HUES48 (cell line): Measurements from ENCODE around the gene ZBTB7B.
A peak's percentile ranks its signal among the peaks of the same experiment; 100 is the strongest.

Experiments used
- H3K27ac ChIP-seq: one replicate; pipeline ENCODE4 v1.7.0; 2013; ENCODE audit warnings: low read depth, low read length, inconsistent platforms
- H3K27me3 ChIP-seq: 2 replicates; pipeline ENCODE4 v1.6.1; 2013; ENCODE audit warnings: mild to moderate bottlenecking, low read length; ENCODE audit not compliant: control insufficient read depth, insufficient read depth
- H3K36me3 ChIP-seq: 2 replicates; pipeline ENCODE4 v1.6.1; 2013; ENCODE audit warnings: low read length; ENCODE audit not compliant: control insufficient read depth, insufficient read depth
- H3K4me1 ChIP-seq: 2 replicates; pipeline ENCODE4 v1.6.1; 2013; ENCODE audit warnings: mild to moderate bottlenecking, low read length; ENCODE audit not compliant: control insufficient read depth, insufficient read depth
- H3K4me3 ChIP-seq: 2 replicates; pipeline ENCODE4 v1.5.1; 2013; ENCODE audit warnings: mild to moderate bottlenecking, low read depth, low read length
- H3K9ac ChIP-seq: 2 replicates; pipeline ENCODE4 v1.6.1; 2013; ENCODE audit warnings: mild to moderate bottlenecking, low read depth, low read length, moderate library complexity
- H3K9me3 ChIP-seq: 2 replicates; pipeline ENCODE4 v1.6.1; 2013; ENCODE audit warnings: low read length; ENCODE audit not compliant: control insufficient read depth, insufficient read depth

The ZBTB7B gene

GRCh38 chr1:154969860-154970452, 32.6 kb upstream of the ZBTB7B start:
- Histone ChIP-seq H3K4me3 (peak overlapping the region; percentile 74), H3K9ac (peak overlapping the region; percentile 54), H3K4me1 (peaks cover 22% of the 10 kb centered on the region), H3K27ac (peak overlapping the region; percentile 98), H3K27me3 (no peaks in the 10 kb centered on the region), H3K36me3 (peaks cover 36% of the 10 kb centered on the region), H3K9me3 (no peaks in the 10 kb centered on the region)

- peak within 1 kb of the TSS; percentile 54 for H3K9ac ChIP-seq
- peaks cover 22% of the 10 kb centered on the region for H3K4me1 ChIP-seq
- H3K27me3 ChIP-seq: no peaks in the 10 kb centered on the region
- H3K9me3 ChIP-seq: no peaks in the 10 kb centered on the region
- H3K27ac ChIP-seq: peak within 1 kb of the TSS; percentile 98
- peak within 1 kb of the TSS; percentile 74 for H3K4me3 ChIP-seq
- peaks cover 29% of the 10 kb centered on the region for H3K36me3 ChIP-seq
Measured at GRCh38 chr1:154970631-154971340, 31.8 kb upstream of the ZBTB7B start, which contains the start of gene SHC1. TSS of gene SHC1 (minus strand) at chr1:154970747. CDS start at chr1:154970526, 221 bp downstream.

- peaks cover 26% of the 10 kb centered on the region for H3K4me1 ChIP-seq
- peak overlapping the region; percentile 7; the same call in 1 of the 2 replicates for H3K9ac ChIP-seq
- H3K4me3 ChIP-seq: peak overlapping the region; percentile 74
- peaks cover 23% of the 10 kb centered on the region for H3K36me3 ChIP-seq
- H3K27me3 ChIP-seq: no peaks in the 10 kb centered on the region
- H3K9me3 ChIP-seq: no peaks in the 10 kb centered on the region
- H3K27ac ChIP-seq: peak overlapping the region; percentile 98
Measured at GRCh38 chr1:154971341-154971998, 31.1 kb upstream of the ZBTB7B start.

DNA sequence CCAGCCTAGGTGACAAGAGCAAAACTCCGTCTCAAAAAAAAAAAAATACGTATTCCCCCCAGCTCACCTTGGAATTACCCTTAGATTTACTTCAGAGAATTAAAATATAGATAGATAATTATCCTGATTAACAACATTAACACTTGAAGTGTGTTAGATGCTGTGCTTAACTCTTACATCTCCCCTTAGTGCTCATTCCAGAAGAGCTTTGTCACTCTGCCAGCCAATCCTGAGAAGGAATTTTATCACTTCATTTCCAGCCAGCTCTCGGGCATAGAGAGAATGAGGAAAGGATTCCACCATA, 30.4 kb upstream of the ZBTB7B start:
- H3K36me3 ChIP-seq: peaks cover 19% of the 10 kb centered on the region
- H3K4me3 ChIP-seq: peak overlapping the region; percentile 74
- H3K27me3 ChIP-seq: no peaks in the 10 kb centered on the region
- H3K9ac ChIP-seq: peak overlapping the region; percentile 65
- peaks cover 30% of the 10 kb centered on the region for H3K4me1 ChIP-seq
- H3K9me3 ChIP-seq: no peaks in the 10 kb centered on the region
- H3K27ac ChIP-seq: peak overlapping the region; percentile 98

DNA sequence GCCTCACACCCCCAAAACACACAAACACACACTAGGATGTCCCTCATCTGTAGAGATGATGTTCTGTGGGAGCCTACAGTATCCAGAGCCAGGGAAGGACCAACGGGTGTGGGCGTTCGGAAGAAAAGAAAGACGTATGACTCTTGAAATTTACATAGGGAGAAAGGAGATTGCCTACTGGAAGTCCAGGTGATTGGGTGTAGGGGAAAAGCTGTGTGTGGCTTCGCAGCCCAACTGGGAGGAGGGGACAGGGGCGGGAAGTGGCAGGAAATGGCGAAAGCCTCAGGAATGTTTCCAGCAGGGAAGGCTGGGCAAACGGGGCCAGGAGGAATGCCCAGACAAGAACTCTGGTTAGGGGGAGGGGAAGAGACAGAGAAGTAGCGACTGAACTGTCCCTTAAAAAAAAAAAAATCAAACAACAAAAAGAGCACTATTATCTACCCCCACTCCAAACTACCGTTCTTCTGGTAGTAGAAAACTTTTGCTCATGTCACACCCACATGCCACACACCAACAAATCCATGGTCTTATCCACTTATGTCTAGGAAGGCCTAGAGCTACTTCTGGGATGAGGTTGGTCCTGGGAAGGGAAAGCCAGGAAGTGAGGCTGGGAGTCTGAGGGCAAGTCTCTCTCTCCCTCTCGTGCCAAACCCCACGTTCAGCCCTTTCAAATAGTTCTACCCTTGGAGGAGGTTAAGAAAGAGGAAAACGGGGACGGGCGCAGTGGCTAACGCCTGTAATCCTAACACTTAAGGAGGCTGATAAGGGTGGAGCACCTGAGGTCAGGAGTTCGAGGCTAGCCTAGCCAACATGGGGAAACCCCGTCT, 29.9 kb upstream of the ZBTB7B start:
- peaks cover 17% of the 10 kb centered on the region for H3K36me3 ChIP-seq
- H3K4me1 ChIP-seq: peaks cover 30% of the 10 kb centered on the region
- peak overlapping the region; percentile 94 for H3K4me3 ChIP-seq
- no peaks in the 10 kb centered on the region for H3K9me3 ChIP-seq
- no peaks in the 10 kb centered on the region for H3K27me3 ChIP-seq
- peak overlapping the region; percentile 91 for H3K9ac ChIP-seq
- H3K27ac ChIP-seq: peak overlapping the region; percentile 98

DNA sequence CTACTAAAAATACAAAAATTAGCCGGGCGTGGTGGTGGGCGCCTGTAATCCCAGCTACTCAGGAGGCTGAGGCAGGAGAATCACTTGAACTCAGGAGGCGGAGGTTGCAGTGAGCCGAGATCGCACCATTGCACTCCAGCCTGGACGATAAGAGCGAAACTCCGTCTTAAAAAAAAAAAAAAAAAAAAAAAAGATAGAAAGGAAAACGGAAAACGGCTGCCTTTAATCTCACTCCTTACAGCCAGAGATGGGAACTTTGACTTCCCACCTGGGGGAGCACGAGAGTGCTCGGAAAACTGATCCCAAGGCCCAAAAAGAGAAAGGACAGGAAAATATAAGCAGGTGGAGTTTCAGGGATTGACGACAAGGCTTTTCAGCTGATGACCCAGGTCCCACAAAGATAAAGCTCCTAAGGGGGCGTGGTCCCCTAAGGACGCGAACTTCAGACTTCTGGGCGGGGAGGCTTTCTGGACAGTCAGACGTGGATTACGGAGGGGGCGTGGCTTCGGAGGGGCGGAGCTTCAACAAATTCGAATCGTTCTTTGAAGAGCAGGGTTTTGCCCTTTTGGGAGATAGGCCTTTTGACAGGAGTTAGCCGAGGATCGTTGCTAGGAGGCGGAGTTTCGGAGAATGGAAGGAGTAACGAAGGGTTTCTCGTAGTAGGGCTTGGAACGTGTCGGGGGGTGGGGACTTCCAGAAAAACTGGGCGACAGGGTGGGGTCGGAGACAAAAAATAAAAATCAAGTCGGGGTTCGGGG, 29.1 kb upstream of the ZBTB7B start:
- H3K4me3 ChIP-seq: peak overlapping the region; percentile 94
- peaks cover 30% of the 10 kb centered on the region for H3K4me1 ChIP-seq
- peak overlapping the region; percentile 98 for H3K27ac ChIP-seq
- H3K27me3 ChIP-seq: no peaks in the 10 kb centered on the region
- no peaks in the 10 kb centered on the region for H3K9me3 ChIP-seq
- peak overlapping the region; percentile 91 for H3K9ac ChIP-seq
- peaks cover 17% of the 10 kb centered on the region for H3K36me3 ChIP-seq

DNA sequence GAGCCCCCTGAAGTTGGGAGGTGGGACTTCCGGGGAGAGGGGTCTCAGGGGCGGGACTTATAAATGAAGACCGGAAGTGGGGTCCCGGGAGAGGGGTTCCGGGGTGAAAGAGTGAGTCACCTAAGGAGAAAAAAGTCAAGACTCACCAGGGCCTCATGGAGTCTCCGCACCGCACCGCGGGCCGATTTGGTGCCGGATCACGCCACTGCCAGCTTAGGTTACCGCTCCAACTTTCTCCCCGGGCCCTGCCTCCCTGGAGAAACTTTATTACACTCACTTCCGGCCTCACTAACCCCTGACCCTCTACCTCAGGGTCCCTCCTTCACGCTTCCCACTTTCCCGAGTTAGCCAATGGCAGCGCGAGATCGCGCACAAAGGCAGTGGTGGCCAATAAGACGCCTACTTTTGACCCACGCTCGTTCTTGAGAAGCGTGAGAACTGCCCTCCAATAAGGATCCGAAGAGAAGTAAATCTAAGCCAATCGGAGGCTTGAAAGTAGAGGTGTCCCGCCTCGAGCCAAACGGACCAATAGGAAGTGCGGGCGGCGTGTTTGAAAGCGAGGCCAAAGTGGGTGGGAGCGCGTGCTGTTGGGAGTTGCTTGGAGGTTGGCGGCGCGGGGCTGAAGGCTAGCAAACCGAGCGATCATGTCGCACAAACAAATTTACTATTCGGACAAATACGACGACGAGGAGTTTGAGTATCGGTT, 28.3 kb upstream of the ZBTB7B start, which contains the start of gene CKS1B:
Gene CKS1B, plus strand, starts transcription at position 580 of the 706 bp plus-strand sequence. Its CDS starts 65 bp downstream, at position 645.
- no peaks in the 10 kb centered on the region for H3K9me3 ChIP-seq
- H3K9ac ChIP-seq: peak within 1 kb of the TSS; percentile 91
- H3K27ac ChIP-seq: peak within 1 kb of the TSS; percentile 98
- H3K4me3 ChIP-seq: peak within 1 kb of the TSS; percentile 94
- peaks cover 19% of the 10 kb centered on the region for H3K36me3 ChIP-seq
- no peaks in the 10 kb centered on the region for H3K27me3 ChIP-seq
- H3K4me1 ChIP-seq: peaks cover 25% of the 10 kb centered on the region

DNA sequence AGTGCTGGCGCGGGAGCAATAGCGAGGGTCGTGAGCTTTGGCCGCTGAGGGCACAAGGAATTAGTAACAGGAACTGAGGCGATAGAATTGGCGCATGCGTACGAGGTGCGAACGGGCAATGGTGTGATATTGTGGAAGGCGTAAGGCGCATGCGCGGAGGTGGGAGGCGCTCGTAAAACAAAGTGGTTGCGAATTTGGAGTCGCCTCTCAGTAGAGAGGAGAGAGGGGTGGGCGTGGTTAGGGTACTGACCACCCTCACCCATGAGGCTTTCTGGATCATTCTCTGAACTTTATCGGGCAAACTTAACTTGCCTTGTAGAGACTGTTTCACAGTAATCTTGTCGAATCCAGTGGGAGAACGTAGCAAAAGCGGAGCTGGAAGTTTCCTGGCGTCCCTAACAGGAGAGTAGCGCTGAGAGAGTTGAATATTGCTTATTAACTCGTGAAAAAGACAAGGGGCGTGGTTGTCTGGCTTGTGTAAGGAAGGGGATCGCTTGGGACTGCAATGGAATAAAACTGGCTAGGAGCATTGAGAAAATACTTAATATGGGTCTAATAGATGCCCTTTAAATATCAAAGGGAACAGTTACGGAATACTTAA, 27.7 kb upstream of the ZBTB7B start:
- Histone ChIP-seq H3K4me3 (peak overlapping the region; percentile 94), H3K9me3 (no peaks in the 10 kb centered on the region), H3K4me1 (peaks cover 24% of the 10 kb centered on the region), H3K36me3 (peaks cover 25% of the 10 kb centered on the region), H3K27ac (peak overlapping the region; percentile 98), H3K9ac (peak overlapping the region; percentile 88), H3K27me3 (no peaks in the 10 kb centered on the region)

- Histone ChIP-seq H3K36me3 (peaks cover 29% of the 10 kb centered on the region), H3K4me1 (peaks cover 24% of the 10 kb centered on the region), H3K4me3 (peak overlapping the region; percentile 94), H3K27me3 (no peaks in the 10 kb centered on the region), H3K9ac (peak overlapping the region; percentile 88), H3K27ac (peak overlapping the region; percentile 98), H3K9me3 (no peaks in the 10 kb centered on the region)
Measured at GRCh38 chr1:154975409-154976059, 27.1 kb upstream of the ZBTB7B start.
